Stimulated activated naive CD8-positive, alpha-beta T cell treated with anti-CD3 and anti-CD28 coated beads, Interleukin-15, Interleukin-2, amounts not matched to agents 100 U/mL and 50 U/mL, for 24 hours (primary cell): ENCODE data around the gene MRPS5.

ENCODE experiments used
- ATAC-seq: fragments of 150-1000 bp; cut with Tn5 transposase; one replicate; pipeline ENCODE4 v1.10.0; 2021
- DNase-seq: peaks from one replicate; pipeline ENCODE4 v3.0.0; 2021

The MRPS5 gene

GRCh38 chr2:95087379-95087778 lies 34.2 kb downstream of the MRPS5 start:
- DNase-seq (no peak), ATAC-seq (no peak)

DNA sequence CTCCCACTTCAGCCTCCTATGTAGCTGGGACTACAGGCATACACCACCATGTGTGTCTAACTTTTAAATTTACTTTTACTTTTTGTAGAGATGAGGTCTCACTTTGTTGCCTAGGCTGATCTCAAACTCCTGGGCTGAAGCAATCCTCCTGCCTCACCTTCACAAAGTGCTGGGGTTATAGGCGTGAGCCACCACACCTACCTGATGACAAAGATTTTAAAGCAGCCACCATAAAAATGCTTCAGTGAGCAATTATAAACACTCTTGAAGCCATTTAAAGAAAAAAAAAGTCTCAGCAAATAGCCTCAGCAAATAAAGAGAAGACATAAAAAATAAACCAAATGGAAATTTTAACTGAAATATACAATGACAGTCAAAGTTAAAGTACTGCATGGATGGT lies 35.6 kb downstream of the MRPS5 start:
- DNase-seq (no peak), ATAC-seq (no peak)

DNA sequence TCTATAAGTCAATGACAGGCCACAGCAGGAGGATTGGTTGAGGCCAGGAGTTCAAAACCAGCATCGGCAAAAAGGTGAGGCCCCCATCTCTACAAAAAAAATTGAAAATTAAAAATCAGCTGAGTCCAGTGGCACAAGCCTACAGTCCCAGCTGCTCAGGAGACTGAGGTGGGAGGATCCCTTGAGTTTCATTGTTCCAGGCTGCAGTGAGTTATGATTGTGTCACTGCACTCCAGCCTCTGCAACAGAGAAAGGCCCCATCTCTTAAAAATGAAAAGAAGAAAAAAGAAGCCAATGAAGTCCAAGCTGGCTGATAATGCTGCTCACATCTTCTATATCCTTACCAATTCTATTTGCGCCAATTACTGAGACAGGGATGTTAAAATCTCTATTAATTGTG lies 39.1 kb downstream of the MRPS5 start:
- ATAC-seq (no peak), DNase-seq (no peak)

DNA sequence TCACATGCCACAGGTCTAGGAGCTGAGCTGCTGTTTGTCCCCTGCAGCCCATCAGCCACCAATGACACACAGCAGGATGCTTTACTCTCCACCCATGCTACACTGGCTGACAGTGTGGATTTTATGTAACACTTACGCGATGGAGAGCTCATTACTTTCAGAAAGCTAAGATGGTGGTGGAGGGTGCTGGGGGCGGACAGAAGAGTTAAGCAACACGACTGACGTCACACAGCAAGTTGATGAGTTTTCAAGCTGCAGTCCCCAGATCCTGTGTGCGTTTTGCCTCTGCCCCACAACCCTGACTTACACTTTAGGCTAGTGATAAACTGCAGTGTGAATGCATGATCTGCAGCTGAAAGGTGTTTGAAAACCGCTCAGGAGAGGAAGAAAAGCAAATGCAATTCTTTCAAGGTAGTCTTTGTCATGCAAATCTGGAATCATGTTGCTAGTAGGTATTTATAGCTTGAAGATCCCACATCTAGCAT lies 42.4 kb downstream of the MRPS5 start:
- DNase-seq (no peak), ATAC-seq (peak; percentile 7)

GRCh38 chr2:95077861-95078603 lies 43.6 kb downstream of the MRPS5 start:
- no peak for DNase-seq
- ATAC-seq = no peak

GRCh38 chr2:95077530-95077825 lies 44.1 kb downstream of the MRPS5 start:
- ATAC-seq (no peak), DNase-seq (no peak)

- peak; percentile 92 for DNase-seq
- peak; percentile 77 for ATAC-seq
Observed at GRCh38 chr2:95076705-95077529, 44.7 kb downstream of the MRPS5 start.

GRCh38 chr2:95075440-95076132 lies 46.0 kb downstream of the MRPS5 start:
- DNase-seq = no peak
- ATAC-seq = no peak

GRCh38 chr2:95074663-95075439 lies 46.8 kb downstream of the MRPS5 start:
- peak; percentile 75 for ATAC-seq
- DNase-seq = peak; percentile 70

- peak; percentile 48 for DNase-seq
- ATAC-seq = peak; percentile 44
Observed at GRCh38 chr2:95073856-95074662, 47.5 kb downstream of the MRPS5 start.

GRCh38 chr2:95072424-95072823 lies 49.2 kb downstream of the MRPS5 start:
- DNase-seq = no peak
- ATAC-seq = no peak

GRCh38 chr2:95071856-95072255 lies 49.8 kb downstream of the MRPS5 start:
- no peak for DNase-seq
- no peak for ATAC-seq

DNA sequence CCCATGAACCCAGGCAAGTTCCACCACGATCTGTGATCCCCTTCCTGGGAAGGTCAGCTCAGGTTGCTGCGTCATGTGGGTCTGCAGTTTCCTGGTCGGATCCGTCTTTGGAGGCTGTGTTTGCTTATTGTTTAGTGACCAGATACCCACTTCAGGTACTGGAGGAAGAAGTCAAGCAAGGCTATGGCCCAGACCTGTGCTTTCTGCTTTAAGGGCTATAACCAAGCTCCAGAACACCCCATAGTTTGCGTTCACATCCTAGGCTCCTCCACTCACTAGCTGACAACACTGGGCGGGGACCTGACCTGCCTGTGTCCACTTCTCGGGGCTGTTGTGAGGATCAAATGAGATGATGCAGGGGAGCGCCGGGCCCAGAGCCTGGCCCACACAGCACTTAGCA lies 52.1 kb downstream of the MRPS5 start:
- ATAC-seq = no peak
- no peak for DNase-seq

- DNase-seq = no peak
- no peak for ATAC-seq
Observed at GRCh38 chr2:95068256-95068655, 53.4 kb downstream of the MRPS5 start.

DNA sequence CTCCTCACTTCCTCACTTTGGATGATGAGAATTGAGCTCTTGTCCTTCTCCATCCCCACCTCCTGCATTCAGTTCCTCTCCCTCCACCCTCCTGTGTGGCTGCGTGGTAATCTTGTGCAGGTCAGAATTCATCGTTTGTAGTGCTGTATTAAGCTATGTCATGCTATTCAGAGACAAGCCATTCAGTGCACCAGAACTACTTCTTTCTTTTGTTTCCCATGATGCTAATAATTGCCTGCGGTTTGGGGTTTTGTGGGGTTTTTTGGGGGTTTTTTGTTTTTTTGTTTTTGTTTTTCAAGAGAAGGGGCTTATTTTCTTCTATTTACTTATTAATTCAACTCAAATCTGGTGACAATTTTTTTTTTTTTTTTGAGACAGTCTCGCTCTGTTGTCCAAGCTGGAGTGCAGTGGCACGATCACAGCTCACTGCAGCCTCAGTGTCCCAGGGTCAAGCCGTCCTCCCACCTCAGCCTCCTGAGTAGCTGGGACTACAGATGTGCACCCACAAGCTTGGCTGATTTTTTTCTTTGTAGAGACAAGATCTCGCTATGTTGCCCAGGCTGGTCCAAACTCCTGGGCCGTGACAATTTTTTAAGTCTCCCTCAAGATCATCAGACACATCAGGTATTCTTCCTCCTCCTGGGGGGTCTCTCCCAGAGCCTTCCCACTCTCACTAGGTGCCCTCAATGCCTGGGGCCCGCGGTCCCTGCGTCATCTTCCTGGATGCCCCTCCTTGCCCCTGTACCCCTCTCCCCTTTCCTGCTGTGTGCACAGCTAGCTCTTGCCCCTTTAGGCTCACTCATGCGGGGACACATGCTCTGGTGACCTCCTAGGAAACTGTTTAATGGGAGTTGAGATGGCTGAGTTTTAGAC lies 58.3 kb downstream of the MRPS5 start:
- no peak for DNase-seq
- no peak for ATAC-seq

DNA sequence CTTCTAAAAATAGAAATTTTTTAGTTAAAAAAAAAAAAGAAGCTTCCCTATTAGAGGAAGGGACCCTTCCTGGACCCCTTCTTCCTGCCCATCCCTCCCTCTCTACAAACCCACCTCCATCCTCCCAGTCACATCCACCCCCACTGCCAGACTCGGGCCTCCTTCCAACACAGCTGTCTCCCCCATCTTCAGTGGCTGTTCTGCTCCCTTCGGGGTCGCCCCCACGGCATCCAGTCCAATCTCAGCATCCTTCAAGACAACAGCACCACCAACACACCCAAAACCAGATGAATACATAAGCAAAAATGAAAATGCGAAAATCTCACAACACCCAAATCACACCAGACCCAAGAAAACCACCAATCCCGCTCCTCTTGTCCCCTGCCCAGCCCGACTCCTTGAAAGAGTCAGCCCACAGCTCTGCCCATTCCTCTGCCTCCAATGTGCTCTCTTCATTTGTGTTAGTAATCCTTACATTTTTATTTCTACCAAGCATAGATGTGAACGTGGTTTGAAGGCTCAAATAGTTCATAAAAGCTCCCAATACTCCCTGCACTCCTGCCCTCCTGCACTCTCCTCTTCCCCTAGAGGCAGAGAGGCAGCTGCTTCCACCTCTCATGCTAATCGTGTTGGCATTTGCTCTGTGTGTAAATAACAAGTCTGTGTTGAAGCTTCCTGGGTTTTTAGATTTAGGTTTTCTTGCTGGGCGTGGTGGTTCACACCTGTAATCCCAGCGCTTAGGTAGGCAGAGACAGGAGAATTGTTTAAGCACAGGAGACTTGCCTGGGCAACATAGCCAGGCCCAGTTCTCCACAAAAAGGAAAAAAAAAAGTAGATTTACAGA lies 59.1 kb downstream of the MRPS5 start:
- ATAC-seq (no peak), DNase-seq (no peak)

- DNase-seq (no peak), ATAC-seq (no peak)
Observed at GRCh38 chr2:95061601-95062183, 59.9 kb downstream of the MRPS5 start.

DNA sequence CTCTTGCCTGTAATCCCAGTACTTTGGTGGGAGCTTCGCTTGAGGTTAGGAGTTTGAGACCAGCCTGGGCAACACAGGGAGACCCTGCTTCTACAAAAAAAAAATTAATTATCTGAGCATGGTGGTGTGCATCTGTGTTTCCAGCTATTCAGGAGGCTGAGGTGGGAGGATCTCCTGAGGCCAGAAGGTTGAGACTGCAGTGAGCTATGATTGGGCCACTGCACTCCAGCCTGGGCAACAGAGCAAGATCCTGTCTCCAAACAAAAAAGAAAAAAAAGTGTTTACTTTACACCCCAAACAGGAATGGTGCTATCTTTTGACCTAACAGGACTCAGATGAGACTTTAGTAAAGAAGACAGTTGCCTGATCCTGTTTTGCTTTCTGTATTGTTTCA lies 60.5 kb downstream of the MRPS5 start:
- no peak for ATAC-seq
- DNase-seq = no peak
